Progenitor cell of endocrine pancreas (in vitro differentiated cells): Measurements from ENCODE around the gene LMLN. TPM values are rescaled to one million over a fixed set of nuclear protein-coding genes. Genes with fewer than 3 reads are reported as not detected.

Experiments used
- DNase-seq: peaks from one replicate; pipeline ENCODE4 v3.0.0; 2021; ENCODE audit warnings: low spot score; ENCODE audit not compliant: unreplicated experiment
- H3K27ac Mint-ChIP-seq: 2 replicates; pipeline ENCODE4 v1.8.0; 2021; ENCODE audit warnings: mild to moderate bottlenecking, moderate library complexity, mixed read lengths
- H3K27me3 Mint-ChIP-seq: 2 replicates; pipeline ENCODE4 v1.8.0; 2021; ENCODE audit warnings: mixed read lengths
- H3K36me3 Mint-ChIP-seq: 2 replicates; pipeline ENCODE4 v1.8.0; 2022; ENCODE audit warnings: mixed read lengths; ENCODE audit not compliant: insufficient read depth
- H3K4me1 Mint-ChIP-seq: 2 replicates; pipeline ENCODE4 v1.8.0; 2021; ENCODE audit warnings: low read depth, mixed read lengths
- H3K4me3 Mint-ChIP-seq: 2 replicates; pipeline ENCODE4 v1.8.0; 2021; ENCODE audit warnings: low read depth, mild to moderate bottlenecking, moderate library complexity, mixed read lengths
- H3K9me3 Mint-ChIP-seq: 2 replicates; pipeline ENCODE4 v1.8.0; 2021; ENCODE audit warnings: low read depth, mixed read lengths
- CTCF ChIP-seq: fragments of 200-600 bp; sonication (generic); IDR thresholded peaks from one replicate; pipeline ENCODE4 v1.5.0; 2021; ENCODE audit warnings: antibody characterized with exemption, mild to moderate bottlenecking; ENCODE audit not compliant: unreplicated experiment
- total RNA-seq: library from RNA; stranded (reverse); gene quantifications from 2 replicates; pipeline ENCODE4 v1.2.1, GENCODE V29; 2021

LMLN gene
- total RNA-seq, 1 donor from 2014 or later = 14.4 TPM

GRCh38 chr3:198027799-198028390 lies 67.9 kb downstream of the LMLN start:
- H3K9me3 Mint-ChIP-seq = no peaks in the 10 kb centered on the region
- no peak overlapping the region for H3K4me3 Mint-ChIP-seq

DNA sequence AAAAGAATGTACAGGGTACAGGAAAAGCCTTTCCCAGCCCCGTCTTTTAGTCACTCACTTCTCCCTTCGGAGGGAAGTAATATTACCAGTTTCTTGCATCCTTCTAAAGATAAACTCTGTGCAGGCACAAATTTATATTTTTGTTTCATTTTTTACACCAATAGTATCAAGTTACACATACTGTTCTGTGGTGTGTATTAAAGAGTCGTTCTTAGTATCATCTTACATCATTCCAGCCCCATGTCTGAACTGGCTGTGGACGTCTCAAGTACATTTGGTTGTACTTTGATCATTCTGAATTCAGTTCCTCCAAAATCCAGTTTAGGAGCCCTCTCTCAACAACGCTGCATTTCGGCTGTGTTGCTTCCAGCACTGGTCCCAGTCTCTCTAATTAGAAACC lies 68.7 kb downstream of the LMLN start:
- no peak overlapping the region for H3K4me3 Mint-ChIP-seq
- no peaks in the 10 kb centered on the region for H3K27me3 Mint-ChIP-seq
- H3K36me3 Mint-ChIP-seq = peaks cover 5% of the 10 kb centered on the region
- H3K27ac Mint-ChIP-seq = no peak overlapping the region
- no peak for TF ChIP-seq CTCF
- H3K9me3 Mint-ChIP-seq = no peaks in the 10 kb centered on the region
- peaks cover 2% of the 10 kb centered on the region for H3K4me1 Mint-ChIP-seq
- no peak for DNase-seq

More at GRCh38 chr3:198027799-198028390, 67.9 kb downstream of the LMLN start:
- DNase-seq = no peak
- Mint-ChIP-seq H3K27me3 (no peaks in the 10 kb centered on the region), H3K36me3 (peaks cover 5% of the 10 kb centered on the region), H3K27ac (no peak overlapping the region), H3K4me1 (peaks cover 2% of the 10 kb centered on the region)
- no peak for TF ChIP-seq CTCF

GRCh38 chr3:198030125-198030524 lies 70.1 kb downstream of the LMLN start:
- Mint-ChIP-seq H3K4me3 (no peak overlapping the region), H3K9me3 (no peaks in the 10 kb centered on the region), H3K36me3 (peaks cover 3% of the 10 kb centered on the region), H3K27me3 (no peaks in the 10 kb centered on the region), H3K4me1 (peaks cover 2% of the 10 kb centered on the region), H3K27ac (no peak overlapping the region)
- no peak for DNase-seq
- no peak for TF ChIP-seq CTCF

DNA sequence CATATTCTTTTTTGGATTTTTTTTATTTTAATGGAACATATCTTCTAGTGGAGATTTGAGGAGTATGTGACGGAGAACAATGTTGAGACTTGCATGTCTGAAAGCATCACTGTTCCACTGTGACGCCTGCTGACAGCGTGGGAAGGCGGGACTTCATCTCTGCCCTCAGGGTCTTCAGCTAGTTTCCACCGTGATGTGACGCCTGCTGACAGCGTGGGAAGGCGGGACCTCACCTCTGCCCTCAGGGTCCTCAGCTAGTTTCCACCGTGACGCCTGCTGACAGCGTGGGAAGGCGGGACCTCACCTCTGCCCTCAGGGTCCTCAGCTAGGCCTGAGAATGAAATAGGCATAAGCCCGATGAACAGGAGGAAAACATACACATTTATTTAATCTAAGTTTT lies 70.7 kb downstream of the LMLN start:
- Mint-ChIP-seq H3K27ac (no peak overlapping the region), H3K36me3 (peaks cover 3% of the 10 kb centered on the region), H3K4me1 (peaks cover 2% of the 10 kb centered on the region), H3K4me3 (no peak overlapping the region), H3K9me3 (no peaks in the 10 kb centered on the region), H3K27me3 (no peaks in the 10 kb centered on the region)
- TF ChIP-seq CTCF = no peak
- no peak for DNase-seq

DNA sequence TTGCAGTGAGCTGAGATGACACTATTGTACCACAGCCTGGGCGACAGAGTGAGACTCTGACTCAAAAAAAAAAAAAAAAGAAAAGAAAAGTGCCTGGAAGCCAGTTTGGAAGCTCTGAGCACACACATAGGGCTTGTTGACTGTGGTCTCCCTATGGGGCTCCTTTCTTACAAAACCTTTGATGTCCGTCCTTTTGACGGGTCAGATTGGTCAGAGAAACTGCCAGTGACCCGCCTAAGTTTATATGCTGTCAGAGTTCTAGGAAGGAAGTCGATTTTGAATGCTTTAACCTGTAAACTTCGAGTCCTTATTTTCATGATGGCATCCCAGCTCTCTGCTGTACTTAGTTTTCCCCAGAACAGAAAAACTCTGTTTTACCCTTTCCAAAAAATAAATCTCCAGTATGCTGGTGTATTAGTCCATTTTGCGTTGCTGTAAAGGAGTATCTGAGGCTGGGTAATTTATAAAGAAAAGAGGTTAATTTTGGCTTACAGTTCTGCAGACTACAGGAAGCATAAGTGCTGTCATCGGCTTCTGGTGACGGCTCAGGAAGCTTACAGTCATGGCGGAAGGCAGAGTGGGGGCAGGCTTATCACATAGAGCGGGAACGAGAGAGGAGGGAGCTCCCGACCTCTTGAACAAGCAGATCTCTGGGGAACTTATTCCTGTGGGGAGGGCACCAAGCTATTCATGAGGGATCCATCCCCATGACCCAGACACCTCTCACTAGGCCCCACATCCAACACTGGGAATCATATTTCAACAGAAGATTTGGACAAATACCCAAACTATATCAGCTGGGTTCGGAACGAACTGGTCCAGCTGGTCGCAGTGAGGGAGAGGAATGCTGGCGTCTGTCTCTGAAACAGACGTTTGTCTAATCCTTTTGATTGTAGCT lies 72.3 kb downstream of the LMLN start:
- DNase-seq = no peak
- Mint-ChIP-seq H3K27ac (no peak overlapping the region), H3K4me3 (no peak overlapping the region)

More for the DNA sequence above, 72.3 kb downstream of the LMLN start:
- H3K9me3 Mint-ChIP-seq = no peaks in the 10 kb centered on the region
- no peak for TF ChIP-seq CTCF
- H3K27me3 Mint-ChIP-seq = no peaks in the 10 kb centered on the region
- no peaks in the 10 kb centered on the region for H3K4me1 Mint-ChIP-seq
- H3K36me3 Mint-ChIP-seq = peaks cover 6% of the 10 kb centered on the region
